ENCODE measurements around the gene THSD7B. TPM values are rescaled to one million over a fixed set of nuclear protein-coding genes. Genes with fewer than 3 reads are reported as not detected.

The THSD7B gene
- polyA plus RNA-seq, 1 donor from 2014 or later: 0.46 TPM

DNA sequence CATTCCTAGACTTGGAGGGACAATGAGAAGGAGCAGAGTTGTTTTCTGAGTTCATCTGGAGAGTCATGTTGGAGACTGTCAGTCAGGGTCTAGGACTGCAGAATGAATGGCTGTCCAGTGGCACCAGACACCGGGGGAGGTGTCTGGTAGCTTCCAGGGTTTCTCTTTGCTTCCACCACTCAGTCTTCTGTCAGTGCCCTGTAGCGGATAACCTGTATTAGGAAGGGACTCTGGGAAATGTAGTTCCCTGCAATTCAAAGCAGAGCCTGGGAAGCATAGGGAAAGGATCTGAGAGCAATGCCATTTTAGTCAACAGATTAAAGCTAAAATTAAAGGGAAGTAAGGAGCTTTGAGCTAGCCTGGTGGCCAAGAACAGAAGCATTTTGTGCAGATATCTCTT is 257.9 kb downstream of the THSD7B start:
- no peak overlapping the region for H3K4me3 ChIP-seq (ENCODE audit: low read length)

DNA sequence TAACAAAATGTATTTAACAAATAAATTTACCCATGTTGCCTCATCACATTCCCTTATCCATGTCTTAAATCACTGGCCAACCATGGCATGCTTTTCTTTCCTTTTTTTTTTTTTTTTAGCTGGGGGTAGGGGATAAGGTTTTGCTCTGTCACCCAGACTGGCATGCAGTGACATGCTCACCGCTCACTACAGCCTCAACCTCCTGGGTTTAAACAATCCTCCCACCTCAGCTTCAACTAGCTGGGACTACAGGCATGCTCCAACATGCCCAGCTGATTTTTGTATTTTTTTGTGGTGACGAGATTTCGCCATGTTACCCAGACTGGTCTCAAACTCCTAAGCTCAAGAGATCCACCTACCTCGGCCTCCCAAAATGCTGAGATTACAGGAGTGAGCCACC is 266.4 kb downstream of the THSD7B start:
- no peaks in the 10 kb centered on the region for H3K36me3 ChIP-seq (ENCODE audit: insufficient read depth, low read length)
- H3K9me3 ChIP-seq (ENCODE audit: low read length): no peaks in the 10 kb centered on the region
- no peaks in the 10 kb centered on the region for H4K20me1 ChIP-seq (ENCODE audit: insufficient read depth)
- no peak overlapping the region for H3K4me3 ChIP-seq (ENCODE audit: low read length)
- no peaks in the 10 kb centered on the region for H3F3A ChIP-seq (ENCODE audit: insufficient read depth, low read length, poor library complexity, severe bottlenecking)
- H3K27ac ChIP-seq (ENCODE audit: low read length): no peak overlapping the region
- H3K9ac ChIP-seq (ENCODE audit: low read length): no peak overlapping the region
- no peak overlapping the region for H3K4me2 ChIP-seq (ENCODE audit: low read length)
- H3K79me2 ChIP-seq (replicated peaks; ENCODE audit: insufficient read depth, low read length): no peaks in the 10 kb centered on the region
- no peaks in the 10 kb centered on the region for H3K9me2 ChIP-seq (ENCODE audit: insufficient read depth, low read length)
- no peak overlapping the region for H2AFZ ChIP-seq (ENCODE audit: low read depth, low read length)
- H3K27me3 ChIP-seq (ENCODE audit: insufficient read depth, low read depth, low read length): no peaks in the 10 kb centered on the region
- no peak for TF ChIP-seq SMC3 (conservative IDR thresholded peaks at IDR 0.05; ENCODE audit: poor library complexity)
- no peak for TF ChIP-seq REST (IDR thresholded peaks at IDR 0.05; ENCODE audit: borderline replicate concordance)
- TF ChIP-seq EP300 (conservative IDR thresholded peaks at IDR 0.05; ENCODE audit: poor library complexity, severe bottlenecking): no peak
- no peak for TF ChIP-seq POLR2AphosphoS5 (IDR thresholded peaks at IDR 0.05)
- no peak for TF ChIP-seq RAD21 (conservative IDR thresholded peaks at IDR 0.05)
- no peak for TF ChIP-seq EZH2 (IDR thresholded peaks at IDR 0.05; ENCODE audit: borderline replicate concordance, insufficient read depth, low read length, poor library complexity, severe bottlenecking)

More for the DNA sequence above, 257.9 kb downstream of the THSD7B start:
- Histone ChIP-seq H3K9me3 (ENCODE audit: low read length) (no peaks in the 10 kb centered on the region), H3K27me3 (ENCODE audit: insufficient read depth, low read depth, low read length) (no peaks in the 10 kb centered on the region), H3K79me2 (replicated peaks; ENCODE audit: insufficient read depth, low read length) (no peaks in the 10 kb centered on the region), H3K9me2 (ENCODE audit: insufficient read depth, low read length) (no peaks in the 10 kb centered on the region), H3K4me2 (ENCODE audit: low read length) (no peak overlapping the region), H4K20me1 (ENCODE audit: insufficient read depth) (no peaks in the 10 kb centered on the region), H3K27ac (ENCODE audit: low read length) (no peak overlapping the region), H3F3A (ENCODE audit: insufficient read depth, low read length, poor library complexity, severe bottlenecking) (no peaks in the 10 kb centered on the region), H3K9ac (ENCODE audit: low read length) (no peak overlapping the region), H3K36me3 (ENCODE audit: insufficient read depth, low read length) (no peaks in the 10 kb centered on the region), H2AFZ (ENCODE audit: low read depth, low read length) (no peak overlapping the region)
- TF ChIP-seq EP300 (conservative IDR thresholded peaks at IDR 0.05; ENCODE audit: poor library complexity, severe bottlenecking) (no peak), SMC3 (conservative IDR thresholded peaks at IDR 0.05; ENCODE audit: poor library complexity) (no peak), TAF1 (IDR thresholded peaks at IDR 0.05; ENCODE audit: low read depth) (no peak), REST (IDR thresholded peaks at IDR 0.05; ENCODE audit: borderline replicate concordance) (no peak), POLR2AphosphoS5 (IDR thresholded peaks at IDR 0.05) (no peak), RAD21 (conservative IDR thresholded peaks at IDR 0.05) (no peak), MXI1 (conservative IDR thresholded peaks at IDR 0.05; ENCODE audit: poor library complexity, severe bottlenecking) (no peak), CTCF (IDR thresholded peaks at IDR 0.05; ENCODE audit: poor library complexity, severe bottlenecking) (no peak), EZH2 (IDR thresholded peaks at IDR 0.05; ENCODE audit: borderline replicate concordance, insufficient read depth, low read length, poor library complexity, severe bottlenecking) (no peak)
